HG02970 (cell line): Measurements from ENCODE around the gene CDKN1C.
"Not testable (repeated sequence)": the region's sequence is repeated elsewhere in the genome, so short reads cannot be mapped to it uniquely, and the experiment has no call there.

Source experiments
- ATAC-seq: cut with Tn5 transposase; IDR thresholded peaks from one replicate; pipeline ENCODE4 v1.9.1; 2021; ENCODE audit warnings: mild to moderate bottlenecking, moderate library complexity, moderate number of reproducible peaks; ENCODE audit not compliant: unreplicated experiment, low FRiP score

Gene CDKN1C

GRCh38 chr11:2909133-2909902, 23.7 kb upstream of the CDKN1C start:
- ATAC-seq, result no peak

DNA sequence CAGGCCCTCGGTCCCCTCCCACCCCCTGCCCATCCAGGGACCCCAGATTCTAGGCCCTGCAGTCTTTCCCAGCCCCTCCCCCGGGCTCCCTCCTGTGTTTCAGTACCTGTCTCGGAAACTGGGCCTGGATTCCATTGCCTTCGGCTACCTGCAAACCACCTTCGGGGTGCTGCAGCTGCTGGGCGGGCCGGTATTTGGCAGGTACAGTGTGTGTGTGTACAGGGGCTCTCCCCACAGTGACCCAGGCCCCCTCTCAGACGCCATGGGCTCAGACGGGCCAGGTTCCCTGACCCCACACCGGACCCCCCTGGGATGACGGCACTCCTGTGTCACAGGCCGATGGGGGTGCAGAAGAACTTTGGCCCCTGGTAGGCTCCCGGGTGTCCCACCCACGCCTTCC, 22.6 kb upstream of the CDKN1C start:
- ATAC-seq, result no peak

GRCh38 chr11:2905299-2905698, 19.7 kb upstream of the CDKN1C start:
- ATAC-seq, result not testable (repeated sequence)

DNA sequence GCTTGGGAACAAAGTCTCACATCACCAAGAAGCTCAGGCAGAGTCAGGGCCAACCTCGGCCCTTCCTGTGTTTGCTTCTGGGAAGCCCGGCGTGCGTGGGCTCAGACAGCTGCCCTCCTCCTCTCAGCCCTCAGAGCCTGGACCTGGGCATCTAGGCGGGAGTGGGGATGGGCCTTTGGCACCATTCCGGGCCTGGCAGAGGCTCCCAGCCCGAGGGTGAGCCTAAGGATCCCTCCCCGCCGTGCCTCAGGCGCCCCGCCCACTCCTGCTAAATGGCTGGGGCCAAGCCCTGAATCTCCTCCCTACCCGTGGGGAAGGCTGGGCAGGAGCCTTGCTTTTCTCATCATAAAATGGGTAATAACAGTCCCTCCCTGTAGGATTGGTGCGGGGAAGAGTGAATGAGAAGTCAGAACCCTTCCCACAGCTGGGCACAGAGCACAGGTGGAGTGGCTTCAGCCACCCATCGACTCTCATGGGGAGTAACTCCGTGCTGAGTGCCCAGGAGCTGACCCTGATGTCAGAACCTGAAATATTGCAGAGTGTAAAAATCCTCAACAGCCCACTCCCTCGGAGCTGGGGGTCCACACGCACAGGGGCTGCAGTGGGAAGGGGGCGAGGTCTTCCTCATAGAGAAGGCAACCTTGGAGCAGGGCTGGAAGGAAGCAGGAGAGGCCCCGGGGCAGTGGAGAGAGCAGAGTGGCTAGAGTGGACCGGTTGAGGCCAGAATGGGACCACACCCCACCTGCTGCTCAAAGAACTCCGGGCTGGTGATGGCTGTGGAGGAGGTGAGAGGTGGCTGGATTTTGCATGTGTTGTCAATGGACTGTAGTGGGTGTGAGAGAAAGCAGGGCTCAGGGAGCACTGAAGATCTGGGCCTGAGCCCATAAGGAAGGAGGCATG, 18.8 kb upstream of the CDKN1C start:
- ATAC-seq, result no peak

DNA sequence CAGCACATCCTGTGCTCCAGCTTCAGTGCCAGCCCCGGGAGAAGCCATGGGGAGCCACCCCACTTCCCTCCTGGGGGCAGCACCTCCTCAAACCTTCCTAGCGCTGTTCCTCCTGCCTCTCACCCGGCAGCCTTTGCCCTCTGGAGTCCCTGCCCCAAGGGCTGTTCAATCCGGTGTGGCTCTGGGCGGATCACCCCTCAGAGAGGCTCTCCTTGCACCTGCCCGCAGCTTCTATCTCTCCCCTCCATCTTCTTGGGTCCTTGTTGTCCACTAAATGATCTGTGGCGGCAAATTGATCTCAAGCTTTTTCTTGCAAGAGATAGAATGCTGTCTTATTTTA, 18.1 kb upstream of the CDKN1C start:
- ATAC-seq, result no peak

DNA sequence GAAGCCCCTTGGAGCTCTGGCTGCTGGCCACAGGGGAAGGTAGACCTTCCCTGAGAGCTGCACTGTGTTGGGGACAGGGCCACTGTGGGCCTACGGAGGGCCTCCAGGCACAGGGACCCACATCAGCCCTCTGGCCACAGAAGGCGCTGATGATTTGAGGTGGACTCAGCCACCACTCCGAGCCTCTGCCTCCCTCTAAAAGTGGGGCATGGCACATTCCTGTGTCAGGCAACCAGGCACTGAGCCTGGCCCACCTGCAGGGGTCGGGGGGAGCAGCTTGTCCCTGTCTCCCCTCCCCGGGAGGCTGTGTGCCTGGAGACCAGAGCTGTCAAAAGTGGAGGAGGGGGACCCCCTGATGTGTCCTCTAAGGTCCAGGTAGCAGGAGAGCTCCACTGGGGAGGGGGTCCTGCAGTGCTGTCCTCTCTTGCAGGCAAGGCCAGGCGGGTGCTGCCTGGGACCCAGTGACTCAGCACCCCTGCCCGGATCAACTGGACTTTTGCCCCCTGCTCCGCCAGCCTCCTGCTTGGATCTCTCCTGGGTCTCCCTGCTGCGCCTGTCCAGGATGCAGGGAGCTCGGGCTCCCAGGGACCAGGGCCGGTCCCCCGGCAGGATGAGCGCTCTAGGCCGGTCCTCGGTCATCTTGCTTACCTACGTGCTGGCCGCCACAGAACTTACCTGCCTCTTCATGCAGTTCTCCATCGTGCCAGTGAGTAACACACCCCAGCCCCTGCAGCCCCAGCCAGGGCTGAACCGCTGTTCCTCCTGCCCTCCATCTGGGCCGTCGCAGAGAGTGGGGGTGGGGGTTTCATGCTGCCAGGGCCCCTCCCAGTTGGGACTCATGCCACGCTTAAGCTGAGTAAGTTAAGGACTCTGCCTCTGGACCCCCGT, 17.5 kb upstream of the CDKN1C start:
- no peak for ATAC-seq

DNA sequence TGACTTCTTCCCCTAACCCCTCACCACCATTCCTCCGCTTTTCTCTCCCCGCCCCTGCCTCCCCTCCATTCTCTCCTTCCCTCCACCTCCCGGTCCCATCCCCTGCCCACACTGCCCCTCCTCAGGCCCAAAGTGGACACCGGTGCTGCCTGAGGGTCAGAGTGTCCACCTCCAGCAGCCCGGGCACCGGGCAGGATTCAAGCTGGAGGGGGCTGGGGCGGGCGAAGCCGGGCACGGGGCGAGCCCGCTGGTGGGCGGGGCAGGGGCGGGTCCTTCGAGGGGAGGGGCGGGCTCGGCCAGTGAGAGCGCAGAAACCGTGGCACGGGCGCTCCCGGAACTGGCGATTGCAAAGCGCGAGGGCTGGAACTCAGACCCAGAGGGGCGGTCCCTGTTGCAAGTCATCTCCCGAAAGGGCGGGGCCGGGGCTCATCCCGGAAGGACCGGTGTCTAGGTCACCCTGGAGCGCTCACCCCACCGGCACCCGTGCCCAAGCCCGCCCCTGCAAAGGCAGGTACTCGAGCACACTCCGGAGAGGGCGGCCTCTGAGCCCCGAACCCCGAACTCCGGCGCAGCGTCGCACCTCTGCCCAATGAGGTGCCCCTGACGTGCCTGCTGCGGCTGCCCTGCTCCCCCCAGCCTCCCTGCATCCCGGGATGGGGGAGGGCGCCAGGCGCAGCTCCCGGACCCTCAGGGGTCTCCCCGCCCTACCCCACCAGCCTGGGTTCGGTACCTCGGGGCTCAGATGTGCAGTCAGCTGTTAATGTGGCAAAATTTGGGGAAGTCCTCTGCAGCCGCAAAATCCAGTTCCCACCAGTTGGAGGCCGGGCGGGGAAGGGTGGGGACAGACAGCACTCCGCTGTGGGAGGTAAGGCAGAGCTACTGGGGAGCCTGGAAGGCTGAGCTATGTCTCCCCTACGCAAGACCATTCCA, 16.5 kb upstream of the CDKN1C start:
- peak; percentile 83 for ATAC-seq

DNA sequence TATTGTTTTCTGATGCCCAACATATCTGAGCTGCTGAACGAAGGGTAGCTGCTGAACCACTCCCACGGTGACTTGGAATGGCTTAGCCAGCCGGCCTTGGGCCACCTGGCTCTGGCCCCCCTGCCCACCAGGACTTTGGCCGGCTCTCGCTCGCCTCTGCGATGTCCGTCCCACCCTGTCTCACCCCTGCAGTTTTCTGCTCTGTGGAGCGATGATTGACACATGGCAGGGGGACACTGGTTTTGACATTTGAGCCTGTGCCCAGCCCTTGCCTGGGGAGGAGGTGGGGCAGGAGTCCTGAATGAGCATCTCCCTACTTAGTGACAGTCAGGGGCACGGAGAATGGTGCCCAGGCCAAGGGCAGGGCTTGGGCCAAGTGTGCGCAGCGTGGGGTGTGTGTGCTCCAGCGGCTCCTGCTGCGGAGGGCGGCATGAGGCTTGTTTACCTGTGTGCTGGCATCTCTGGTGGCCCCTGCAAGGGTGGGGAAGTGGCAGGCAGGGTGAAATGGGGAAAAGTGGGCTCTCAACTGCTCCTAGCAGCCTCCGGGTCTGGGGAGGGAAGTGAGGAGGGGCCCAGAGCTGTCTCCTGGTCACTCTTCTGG, 15.7 kb upstream of the CDKN1C start:
- ATAC-seq, result no peak

DNA sequence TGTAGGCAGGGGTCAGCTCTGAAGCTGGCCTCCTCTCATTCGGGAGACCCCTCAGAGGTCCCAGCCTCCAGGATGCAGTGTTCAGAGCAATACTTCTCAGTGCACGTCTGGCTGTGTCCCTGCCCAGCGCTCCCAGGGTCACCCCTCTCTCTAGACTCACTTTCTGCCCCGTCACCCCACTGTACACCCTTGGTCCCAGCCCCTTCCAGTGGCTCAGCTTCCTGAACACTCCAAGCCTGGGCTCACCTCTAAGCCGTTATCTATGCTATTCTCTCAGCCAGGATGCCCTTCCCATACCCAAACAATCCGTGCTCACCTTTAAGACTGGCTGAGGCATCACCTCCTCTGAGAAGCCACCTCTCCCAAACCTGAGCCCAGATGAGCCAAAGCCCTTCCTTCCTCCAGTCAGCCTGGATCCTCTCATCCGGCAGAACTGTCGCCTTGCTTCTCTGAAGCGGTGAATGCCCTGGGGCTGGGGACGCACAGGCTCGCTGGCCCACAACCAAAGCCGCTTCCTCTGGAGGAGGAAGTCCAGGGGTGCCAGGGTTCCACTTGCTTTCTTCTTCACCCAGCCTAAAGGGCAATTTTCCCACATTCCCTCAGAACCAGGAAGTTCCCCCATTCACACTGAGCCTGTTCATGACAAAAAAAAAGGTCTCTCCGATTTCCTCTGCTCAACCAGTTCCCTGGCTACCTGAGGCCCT, 13.7 kb upstream of the CDKN1C start:
- ATAC-seq, result no peak

- no peak for ATAC-seq
Measured at GRCh38 chr11:2898366-2899079, 12.9 kb upstream of the CDKN1C start.

GRCh38 chr11:2897048-2897447, 11.5 kb upstream of the CDKN1C start:
- ATAC-seq, result no peak

DNA sequence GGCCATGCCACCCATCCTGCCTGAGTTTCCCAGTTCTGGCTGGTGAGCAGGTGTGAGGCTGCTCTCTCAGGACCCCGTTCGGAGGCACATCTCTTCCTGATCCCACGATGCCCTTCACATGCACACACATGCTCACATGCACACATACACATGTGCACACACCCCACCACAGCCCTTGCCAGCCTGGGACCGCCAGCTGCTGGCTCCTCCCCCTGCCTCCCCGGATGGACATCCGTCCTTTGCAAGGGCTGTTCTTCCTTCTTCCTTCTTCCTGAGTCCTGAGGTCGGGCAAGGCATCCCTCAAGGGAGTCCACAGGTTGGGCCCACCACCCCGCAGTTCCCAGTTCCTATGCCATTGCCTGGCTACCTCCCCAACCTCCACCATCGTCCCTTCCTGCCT, 10.5 kb upstream of the CDKN1C start:
- ATAC-seq, result no peak

- ATAC-seq, result no peak
Measured at GRCh38 chr11:2893935-2894334, 8.4 kb upstream of the CDKN1C start.

DNA sequence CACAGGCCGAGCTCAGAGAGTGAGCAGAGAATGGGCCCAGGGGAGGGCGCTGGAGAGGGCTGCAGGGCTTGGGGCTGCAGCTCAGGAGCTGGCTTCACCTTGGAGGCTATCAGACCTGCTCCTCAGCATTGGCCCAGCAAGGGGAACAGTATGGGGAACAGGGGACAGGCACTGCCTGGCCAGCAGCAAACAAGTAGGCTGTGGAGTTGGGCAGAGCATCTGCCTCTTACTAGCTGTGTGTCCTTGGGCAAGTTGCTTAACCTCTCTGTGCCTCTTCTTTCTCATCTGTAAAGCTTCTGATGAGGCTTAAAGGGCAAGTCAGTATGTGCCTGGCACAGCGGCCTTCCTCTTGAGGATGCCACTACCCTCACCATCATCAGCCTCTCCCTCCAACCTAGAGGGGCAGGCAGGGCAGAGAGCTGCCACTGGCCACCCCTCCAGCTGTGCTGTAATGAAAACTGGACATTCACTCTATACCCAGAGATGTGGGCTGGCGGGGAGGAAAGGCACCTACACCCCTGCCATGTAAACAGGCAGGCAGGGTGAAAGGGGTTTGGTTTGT, 7.5 kb upstream of the CDKN1C start:
- no peak for ATAC-seq

DNA sequence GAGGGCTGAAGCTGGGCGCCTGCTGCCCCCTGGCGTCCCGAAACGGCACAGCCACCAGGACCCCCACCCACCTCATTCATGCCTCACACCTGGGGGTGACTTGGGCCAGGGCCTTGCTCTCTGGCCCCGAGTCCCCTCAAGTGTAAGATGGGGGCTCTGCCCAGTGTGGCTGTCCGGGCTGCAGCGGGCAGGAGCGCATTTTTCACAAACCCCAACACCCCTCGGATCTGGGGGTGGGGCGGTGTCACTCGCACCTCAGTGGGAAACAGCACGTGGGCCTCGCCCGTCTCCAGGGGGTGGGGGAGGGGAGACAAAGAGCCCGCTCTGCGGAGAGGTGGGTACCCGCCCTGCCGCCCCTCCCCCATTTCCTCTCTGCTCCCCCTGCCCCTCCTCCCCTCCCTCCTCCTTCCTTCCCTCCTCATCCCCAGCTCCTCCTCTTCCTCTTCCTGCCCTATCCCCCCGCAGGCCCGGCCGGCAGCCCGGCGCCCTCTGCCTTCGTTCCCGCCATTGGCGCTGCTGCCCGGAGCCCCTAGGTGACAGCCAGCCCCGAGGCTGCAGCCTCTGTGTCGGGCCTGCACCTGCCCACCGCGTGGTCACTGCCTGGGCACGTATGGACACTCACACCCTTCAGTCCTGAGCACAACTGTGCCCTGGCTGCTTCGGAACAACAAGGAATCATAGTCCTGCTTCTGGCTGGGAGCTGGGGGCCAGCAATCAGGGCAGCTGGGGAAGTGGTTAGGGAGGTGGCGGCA, 6.8 kb upstream of the CDKN1C start:
- no peak for ATAC-seq

DNA sequence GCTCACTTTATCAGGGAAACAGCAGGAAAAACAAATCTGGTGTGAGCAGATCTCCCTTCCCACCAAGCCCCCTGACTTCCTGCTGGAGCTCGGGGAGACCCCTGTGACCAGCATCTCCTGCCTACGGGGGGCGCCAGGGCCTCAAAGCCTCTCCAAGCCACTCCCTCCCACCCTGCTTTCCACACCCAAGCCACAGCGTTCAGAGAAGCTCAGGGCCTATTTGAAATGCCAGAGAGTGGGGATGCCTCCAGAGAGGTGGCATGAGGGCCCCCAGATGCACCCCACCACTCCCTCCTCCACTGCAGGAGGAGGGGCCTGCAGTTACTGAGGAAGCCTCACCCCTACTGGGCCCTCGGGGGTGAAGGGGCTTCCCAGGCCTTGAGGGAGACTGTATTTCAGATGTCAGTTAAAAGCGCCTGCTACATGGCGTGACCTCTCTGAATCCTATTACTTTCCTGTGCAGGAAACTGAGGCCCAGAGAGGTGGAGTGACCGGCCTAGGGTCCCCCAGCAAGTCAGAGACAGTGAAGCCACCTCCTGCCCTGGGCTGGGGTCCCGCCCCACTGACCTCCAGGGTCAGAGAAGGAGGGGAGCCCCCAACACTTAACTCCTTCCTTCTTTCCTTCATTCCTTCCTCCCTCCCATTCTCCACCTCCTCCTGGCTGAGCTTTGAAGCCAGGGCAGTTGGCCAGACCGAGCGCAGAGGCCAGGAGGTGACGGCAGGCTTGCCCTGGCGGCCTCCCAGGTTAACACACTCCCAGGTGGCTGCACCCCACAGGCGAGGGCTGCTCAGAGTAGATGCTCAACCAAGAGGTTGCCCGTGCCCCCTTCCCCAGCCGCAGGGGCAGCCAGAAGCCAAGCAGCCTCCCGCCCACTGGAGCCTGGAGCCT, 6.0 kb upstream of the CDKN1C start:
- no peak for ATAC-seq
